GM19193 (cell line): ENCODE results near the gene GRM7.

Source experiments
- POLR2A ChIP-seq: IDR thresholded peaks from 4 replicates; pipeline ENCODE4 v1.6.1; 2011; ENCODE audit not compliant: insufficient read depth, insufficient read length; ENCODE audit errors: extremely low read depth

Gene GRM7

DNA sequence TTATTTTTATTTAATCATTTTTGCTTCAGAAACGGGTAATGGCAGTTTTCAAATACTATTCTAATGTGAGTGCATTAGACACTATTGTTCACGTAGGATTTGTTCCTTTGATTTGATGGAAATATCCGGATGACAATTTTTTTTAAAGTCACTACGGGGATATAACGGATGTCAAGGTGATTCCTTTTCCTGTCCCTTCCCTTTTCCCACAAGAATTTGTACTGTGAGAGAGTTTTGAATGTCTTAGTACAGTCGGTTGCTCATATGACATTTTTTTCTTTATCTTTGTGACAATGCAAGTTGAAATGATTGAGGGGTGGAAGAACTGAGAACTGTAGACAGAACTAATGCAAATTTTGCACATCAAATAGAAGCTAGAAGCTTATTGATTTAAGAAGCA is 209.5 kb downstream of the GRM7 start:
- no peak for TF ChIP-seq POLR2A

DNA sequence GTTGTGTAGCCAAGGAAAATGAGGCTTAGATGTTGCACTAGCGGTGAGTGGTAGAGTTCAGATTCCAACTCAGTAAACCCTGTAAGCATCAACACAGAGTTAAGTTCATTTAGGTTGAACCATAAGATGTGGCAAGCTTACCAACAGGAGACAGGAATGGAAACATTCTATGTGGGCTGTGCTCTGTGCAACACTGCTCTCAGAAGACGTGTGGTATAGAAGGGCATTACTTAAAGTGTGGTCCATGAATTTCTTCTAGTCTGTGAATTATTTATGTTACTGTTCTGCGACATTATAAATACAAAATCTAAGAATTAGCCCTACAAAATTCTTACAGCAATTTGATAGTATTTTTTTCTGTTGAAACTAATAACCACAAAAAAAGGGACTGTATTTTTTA is 213.3 kb downstream of the GRM7 start:
- TF ChIP-seq POLR2A: no peak

DNA sequence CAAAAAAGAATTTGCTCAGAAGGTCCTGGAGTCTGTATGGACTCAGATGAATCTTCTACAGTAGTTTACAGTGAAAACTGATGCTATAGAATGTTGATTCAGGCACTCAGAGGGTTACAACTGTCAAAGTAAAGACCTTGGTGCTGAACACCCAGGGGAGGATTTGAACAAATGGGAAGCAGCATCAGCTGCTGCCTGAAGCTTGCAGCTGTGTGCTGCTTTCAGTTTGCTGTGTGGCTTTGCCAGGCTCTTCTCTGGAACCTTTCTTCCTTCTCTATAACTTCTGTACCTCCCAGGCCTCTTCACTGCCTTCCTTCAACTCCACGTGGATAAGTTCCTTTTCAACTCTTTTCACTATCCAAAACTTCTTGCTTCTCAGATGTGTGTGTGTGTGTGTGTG is 214.2 kb downstream of the GRM7 start:
- TF ChIP-seq POLR2A: no peak

DNA sequence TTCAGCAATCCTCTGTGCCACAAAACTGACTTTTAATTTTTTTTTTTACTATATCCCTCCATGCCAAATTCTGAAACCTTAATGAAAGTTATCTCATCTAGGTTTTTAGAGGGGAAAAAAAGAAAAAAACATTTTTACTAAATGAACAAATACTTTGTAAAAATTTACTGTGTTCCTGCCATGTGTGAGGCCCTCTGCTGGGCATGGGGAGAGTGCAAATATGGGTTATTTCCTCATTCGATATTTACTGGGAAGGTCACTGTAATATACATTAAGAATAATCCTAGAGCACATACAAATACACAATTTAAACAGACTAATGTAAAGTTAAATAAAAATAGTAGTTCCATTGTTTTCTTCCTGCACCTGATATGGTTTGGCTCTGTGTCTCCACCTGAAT is 215.0 kb downstream of the GRM7 start:
- TF ChIP-seq POLR2A: no peak

DNA sequence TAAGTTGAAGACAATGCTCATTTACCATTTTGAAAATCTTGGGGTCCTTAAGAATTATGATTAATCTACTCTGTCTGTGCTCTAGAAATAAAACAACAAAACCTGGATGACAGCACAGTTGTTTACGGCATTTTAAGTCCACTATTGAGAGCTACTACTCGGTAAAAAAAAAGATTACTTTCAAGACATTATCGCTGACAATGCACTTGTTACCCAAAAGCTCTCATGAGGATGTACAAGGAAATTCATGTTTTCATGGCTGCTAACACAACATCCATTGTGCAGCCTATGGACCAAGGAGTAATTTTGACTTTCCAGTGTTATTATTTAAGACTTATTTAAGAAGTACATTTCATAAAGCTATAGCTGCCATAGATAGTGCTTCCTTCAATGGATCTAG is 221.3 kb downstream of the GRM7 start:
- no peak for TF ChIP-seq POLR2A

DNA sequence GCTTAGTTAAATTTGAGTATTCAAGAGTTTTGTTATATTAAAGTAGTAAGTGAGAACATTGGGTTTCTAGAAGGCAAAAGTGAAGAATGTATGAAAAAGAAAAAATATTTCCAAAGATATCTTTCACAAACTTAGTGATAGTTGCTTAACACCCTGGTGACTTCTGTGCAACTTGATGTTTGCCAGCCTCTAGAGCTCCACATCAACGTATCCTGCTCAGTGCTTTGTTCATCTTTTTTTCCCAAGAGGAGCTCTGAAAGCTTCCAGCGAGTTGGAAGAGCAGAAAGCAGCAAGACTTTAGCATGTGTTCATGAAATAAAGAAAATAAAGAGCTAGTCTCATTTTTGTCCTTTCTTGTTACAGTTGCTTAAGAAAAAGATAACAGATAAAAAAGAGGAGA is 225.5 kb downstream of the GRM7 start:
- TF ChIP-seq POLR2A: no peak

DNA sequence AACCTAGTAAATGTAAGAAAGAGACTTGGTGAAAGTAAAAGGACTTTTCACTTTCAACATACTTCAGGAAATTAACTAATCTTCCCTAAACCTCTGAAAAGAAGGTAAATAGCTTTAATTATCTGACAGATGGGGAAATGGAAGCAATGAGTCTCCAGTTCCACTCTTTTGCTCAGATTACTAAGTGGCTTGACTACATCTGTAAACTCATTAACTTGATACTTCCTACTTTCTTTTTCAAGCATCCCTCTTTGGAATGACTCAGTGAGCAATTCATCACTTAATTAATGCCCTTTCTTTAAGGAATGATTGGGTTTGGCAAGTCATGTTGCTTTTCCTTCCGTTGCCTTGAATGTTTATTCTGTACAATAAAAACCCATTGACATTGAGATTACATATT is 234.2 kb downstream of the GRM7 start:
- TF ChIP-seq POLR2A: no peak

DNA sequence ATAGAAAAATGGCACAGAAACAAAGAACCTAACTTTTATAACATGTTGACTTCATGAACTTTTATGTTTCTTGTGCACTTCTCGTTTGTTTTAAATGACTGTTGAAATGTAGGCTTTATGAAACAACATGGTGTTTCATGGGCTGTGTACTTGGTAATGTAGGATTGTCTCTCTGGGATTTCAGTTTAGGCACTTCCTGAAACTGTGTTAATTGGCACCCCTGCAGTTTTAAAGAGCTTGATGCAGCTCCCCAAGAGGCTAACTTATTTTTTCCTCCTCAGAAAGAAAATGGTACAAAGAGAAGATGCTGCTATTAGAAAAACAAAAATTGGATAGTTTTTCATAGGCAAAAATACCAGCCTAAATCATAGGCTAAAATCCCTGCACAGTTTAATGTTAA is 239.2 kb downstream of the GRM7 start:
- TF ChIP-seq POLR2A: no peak

DNA sequence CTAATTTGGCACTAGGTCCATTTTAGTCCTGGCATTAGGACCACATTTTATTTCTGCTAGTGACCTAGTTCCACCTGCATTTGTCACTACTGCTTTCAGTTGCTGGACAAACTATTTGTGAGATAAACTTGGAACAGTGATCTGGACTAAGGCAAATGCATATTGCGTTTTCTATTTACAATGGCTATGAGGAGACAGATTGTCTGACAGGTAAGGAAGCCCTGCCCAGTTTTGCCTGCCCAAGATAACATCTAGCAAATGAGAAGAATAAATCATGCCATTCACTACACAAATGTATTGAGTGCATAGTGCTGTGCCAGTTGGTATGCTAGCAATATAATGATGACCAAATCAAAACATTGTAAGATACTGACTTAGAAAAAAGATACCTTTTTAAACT is 245.7 kb downstream of the GRM7 start:
- TF ChIP-seq POLR2A: no peak

DNA sequence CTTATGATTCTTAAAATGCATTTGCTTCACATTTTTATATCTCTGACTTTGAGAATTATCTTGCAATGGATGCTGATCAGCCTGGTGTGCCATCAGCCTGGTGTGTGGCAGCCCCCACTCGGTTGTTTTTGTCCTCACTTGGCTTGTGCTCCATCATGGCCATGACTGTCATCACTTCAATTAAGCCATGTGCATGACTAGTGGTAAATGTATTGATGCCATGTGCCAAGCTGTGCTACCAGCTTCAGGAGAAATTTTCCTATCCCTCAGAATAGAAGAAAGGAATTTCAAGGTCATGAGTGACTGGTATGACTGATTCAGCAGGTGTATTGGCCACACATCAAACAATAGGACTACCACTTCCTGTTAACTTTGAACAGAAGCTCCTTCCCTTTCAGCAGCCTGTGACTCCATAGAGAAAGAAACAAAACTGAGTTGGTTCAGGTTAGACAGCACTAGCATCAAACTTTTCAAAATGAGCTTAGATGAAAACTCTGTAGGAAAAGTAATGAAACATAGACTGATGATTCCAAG is 251.7 kb downstream of the GRM7 start:
- no peak for TF ChIP-seq POLR2A

DNA sequence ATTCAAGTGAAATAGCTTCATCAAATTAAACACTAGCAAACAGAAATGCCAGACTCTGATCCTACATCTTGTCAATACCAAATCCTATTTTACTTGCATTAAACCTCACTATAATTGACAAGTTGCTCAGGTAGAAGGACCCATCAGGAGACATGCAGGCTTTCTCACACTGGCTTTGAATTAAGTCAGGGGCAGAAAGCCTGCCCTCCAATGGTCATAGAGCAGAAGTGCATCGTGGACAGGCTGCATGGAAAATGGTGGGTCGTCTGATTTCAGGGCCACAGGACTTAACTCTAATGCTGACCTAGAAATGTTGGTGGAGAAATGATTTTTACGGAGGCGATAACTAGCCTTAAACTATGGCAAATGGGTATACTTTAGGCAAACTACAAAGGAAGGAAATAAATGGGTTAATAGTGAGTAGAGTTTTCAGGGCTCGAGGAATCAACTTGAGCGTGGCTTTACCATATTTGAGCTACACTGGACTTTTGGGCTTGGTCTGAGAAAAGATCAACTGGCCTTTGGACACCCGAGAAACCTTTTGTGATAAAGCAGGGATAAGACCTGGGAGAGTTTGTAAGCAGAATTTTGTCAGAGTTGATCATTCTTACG is 283.9 kb downstream of the GRM7 start:
- no peak for TF ChIP-seq POLR2A

DNA sequence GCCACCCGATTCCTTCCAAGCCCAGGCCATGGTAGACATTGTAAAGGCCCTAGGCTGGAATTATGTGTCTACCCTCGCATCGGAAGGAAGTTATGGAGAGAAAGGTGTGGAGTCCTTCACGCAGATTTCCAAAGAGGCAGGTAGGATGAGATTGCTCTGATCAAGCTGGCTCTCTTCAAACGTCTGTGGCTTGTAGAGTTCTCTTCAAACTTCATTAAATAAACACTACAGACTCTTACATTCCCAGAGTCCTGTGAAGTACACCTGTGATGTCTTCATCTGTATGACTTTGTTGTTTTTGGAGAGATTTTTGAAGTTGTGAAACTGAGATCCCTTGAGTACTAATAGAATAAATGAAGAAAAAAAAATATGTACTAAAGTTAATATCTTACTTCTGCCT is 285.6 kb downstream of the GRM7 start:
- no peak for TF ChIP-seq POLR2A

DNA sequence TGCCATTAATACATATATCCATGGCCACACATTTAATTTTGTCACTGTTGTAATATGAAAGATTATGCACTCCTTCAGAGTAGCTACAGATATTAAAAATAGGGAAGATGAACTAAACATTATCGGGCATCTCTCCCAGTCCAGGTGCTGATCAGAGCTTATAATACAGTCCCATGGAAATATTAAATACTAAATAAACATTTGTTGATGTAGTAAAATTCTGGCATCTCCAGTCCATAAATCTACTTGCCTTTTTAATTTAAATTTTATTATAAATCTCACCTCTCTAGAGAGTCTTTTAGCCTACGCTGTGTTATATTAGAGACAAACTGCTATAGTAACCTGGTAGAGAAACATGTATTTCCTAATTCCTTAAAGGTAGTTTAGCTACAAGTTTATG is 297.6 kb downstream of the GRM7 start:
- TF ChIP-seq POLR2A: no peak

DNA sequence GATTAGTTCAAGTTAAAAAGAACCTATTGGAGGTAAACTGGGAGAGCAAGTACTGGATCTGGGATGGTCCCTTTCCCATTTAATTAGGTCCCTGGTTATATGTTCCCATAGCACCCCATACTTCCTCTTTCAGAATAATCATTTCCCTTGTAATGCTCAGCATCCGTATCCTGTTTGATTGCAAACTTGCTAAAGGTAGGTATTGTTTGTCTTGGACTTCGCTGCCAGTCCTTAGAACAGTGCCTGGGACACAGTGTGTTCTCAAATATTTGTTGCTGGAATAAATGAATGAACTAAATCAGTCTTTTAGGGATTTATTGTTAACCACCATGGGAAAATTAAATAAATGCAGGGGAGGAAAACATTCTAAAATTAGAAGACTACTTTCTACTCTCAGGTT is 299.8 kb downstream of the GRM7 start:
- TF ChIP-seq POLR2A: no peak

DNA sequence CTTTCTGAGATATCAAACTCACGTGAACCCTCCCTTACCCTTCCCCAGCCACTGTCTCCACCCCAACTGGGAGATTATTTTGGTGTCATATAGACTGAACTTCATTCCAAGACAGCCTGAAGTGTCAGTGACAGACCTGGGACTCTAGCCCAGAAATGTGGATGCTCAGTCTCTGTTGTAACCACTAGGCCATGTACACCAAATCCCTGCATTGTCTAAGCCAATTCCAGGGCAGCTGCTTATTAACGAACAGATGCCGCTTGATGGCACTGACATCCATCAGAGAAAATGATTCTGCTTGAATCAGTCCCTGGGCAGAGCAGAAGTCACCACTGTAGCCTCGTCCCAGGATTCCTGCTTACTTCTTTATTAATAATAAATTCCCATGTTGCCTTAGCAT is 305.5 kb downstream of the GRM7 start:
- no peak for TF ChIP-seq POLR2A

DNA sequence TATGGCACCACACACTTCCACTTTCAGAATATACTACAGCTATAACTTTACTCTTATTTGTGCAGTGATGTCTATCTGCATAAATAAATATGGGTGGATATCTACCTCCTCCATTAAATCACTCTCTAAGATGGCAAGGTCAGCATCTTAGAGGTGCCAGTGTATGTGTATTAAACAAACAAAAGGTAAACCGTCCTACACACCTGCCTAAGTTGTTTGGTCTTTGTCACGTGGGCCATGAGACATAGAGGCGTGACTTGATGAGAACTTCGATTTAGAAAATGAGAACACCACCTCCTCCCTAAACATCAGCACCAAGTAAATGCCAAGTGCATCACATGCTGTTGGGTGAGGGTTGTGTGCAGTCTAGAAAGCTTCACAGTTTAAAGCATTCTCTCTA is 310.6 kb downstream of the GRM7 start:
- TF ChIP-seq POLR2A: no peak

DNA sequence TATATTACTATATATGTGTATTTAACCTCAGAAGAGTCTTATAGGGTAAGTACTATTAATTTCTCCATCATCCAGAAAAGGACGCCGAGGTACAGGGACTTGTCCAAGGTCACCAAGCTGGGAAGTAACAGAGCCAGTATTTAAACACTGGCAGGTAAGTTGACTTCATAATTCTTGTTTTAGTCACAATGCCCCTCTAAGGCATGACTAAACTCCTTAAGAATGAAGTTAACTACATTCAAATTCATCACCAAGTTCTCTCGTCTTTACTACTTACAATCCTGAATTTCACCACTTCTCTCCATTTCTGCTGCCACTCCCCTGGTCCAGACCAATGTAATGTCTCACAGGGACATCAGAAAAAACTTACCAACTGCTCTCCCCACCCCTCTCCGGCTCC is 312.1 kb downstream of the GRM7 start:
- TF ChIP-seq POLR2A: no peak
